Measurements from ENCODE around the gene EIF4G3. TPM values are rescaled to one million over a fixed set of nuclear protein-coding genes. Genes with fewer than 3 reads are reported as not detected.
A peak's percentile ranks its signal among the peaks of the same experiment; 100 is the strongest.
"Not testable (repeated sequence)": the region's sequence is repeated elsewhere in the genome, so short reads cannot be mapped to it uniquely, and the experiment has no call there.

Gene EIF4G3
- total RNA-seq, 1 experiment from 2014 or later: 30.9 TPM

- DNase-seq (ENCODE audit: low spot score): no peak
- in situ Hi-C loops (cut with HindIII; ENCODE audit: low sequenced_read_pairs): no loop called here
These were observed 58.5 kb downstream of the EIF4G3 start for GRCh38 chr1:21118167-21118566.

DNA sequence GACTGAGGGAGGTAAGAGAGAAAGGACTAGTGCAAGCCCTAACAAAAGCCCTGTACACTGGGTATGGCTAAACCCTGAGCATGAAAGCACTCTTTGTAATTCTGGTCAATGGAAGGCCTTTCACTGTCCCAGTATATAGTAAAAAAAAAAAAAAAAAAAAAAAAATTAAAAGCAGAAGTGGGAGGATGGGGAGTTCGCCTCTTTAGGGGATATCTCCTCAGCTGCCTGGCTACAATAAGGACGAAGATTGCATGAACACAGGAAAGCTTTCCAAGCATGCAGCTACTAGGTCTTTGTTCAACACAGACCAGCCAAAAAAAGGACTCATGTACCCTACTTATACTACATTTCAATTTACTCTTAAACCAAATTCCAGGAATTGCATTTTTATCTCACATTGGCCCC, 59.1 kb downstream of the EIF4G3 start:
- in situ Hi-C loops (cut with HindIII; ENCODE audit: low sequenced_read_pairs): no loop called here
- peak; percentile 6 for DNase-seq (ENCODE audit: low spot score)

- in situ Hi-C loops (cut with HindIII; ENCODE audit: low sequenced_read_pairs): no loop called here
These were observed 59.5 kb downstream of the EIF4G3 start for GRCh38 chr1:21117159-21117558.

GRCh38 chr1:21115098-21115760, 61.5 kb downstream of the EIF4G3 start:
- in situ Hi-C loops (cut with HindIII; ENCODE audit: low sequenced_read_pairs): no loop called here
- DNase-seq (ENCODE audit: low spot score): no peak

More at GRCh38 chr1:21117159-21117558, 59.5 kb downstream of the EIF4G3 start:
- no peak for DNase-seq (ENCODE audit: low spot score)

DNA sequence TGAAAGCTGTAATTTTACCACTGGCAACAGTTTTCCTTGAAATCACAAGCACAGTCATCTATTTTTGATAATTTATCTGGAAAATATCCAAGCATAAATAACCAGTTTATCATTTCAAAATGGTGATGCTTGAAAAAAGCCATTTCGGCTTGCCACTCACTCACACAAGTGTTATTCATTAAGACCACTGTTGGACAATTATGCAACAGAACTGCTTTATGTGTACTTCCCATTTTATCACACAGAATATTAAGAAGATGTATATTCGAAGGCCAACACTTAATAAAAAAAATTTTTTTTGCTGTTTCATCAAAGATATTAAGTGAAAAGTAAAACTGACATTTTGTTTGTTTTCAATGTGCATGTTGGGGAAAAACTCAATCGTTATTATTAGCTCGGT, 62.3 kb downstream of the EIF4G3 start:
- in situ Hi-C loops (cut with HindIII; ENCODE audit: low sequenced_read_pairs): no loop called here

DNA sequence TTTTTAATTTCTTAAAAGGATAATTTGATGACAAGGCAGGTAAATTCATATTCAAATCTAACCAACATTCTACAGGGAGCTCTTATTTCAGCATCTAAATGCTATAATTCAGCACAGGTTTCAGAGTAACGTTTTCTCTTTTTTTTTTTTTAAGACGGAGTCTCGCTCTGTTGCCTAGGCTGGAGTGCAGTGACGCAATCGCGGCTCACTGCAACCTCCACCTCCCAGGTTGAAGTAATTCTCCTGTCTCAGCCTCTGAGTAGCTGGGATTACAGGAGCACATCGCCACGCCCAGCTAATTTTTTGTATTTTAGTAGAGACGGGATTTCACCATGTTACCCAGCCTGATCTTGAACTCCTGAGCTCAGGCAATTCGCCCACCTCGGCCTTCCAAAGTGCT, 66.5 kb downstream of the EIF4G3 start:
- in situ Hi-C loops (cut with HindIII; ENCODE audit: low sequenced_read_pairs): no loop called here

More for the DNA sequence above, 62.3 kb downstream of the EIF4G3 start:
- DNase-seq (ENCODE audit: low spot score): no peak

GRCh38 chr1:21106709-21107108, 70.0 kb downstream of the EIF4G3 start:
- in situ Hi-C loops (cut with HindIII; ENCODE audit: low sequenced_read_pairs): no loop called here
- DNase-seq (ENCODE audit: low spot score): no peak

More for the DNA sequence above, 66.5 kb downstream of the EIF4G3 start:
- no peak for DNase-seq (ENCODE audit: low spot score)

- in situ Hi-C loops (cut with HindIII; ENCODE audit: low sequenced_read_pairs): no loop called here
These were observed 70.5 kb downstream of the EIF4G3 start for GRCh38 chr1:21106238-21106637.

GRCh38 chr1:21105807-21106206, 70.9 kb downstream of the EIF4G3 start:
- in situ Hi-C loops (cut with HindIII; ENCODE audit: low sequenced_read_pairs): no loop called here
- no peak for DNase-seq (ENCODE audit: low spot score)

More at GRCh38 chr1:21106238-21106637, 70.5 kb downstream of the EIF4G3 start:
- no peak for DNase-seq (ENCODE audit: low spot score)

- in situ Hi-C loops (cut with HindIII; ENCODE audit: low sequenced_read_pairs): no loop called here
- no peak for DNase-seq (ENCODE audit: low spot score)
These were observed 72.0 kb downstream of the EIF4G3 start for GRCh38 chr1:21104683-21105082.

GRCh38 chr1:21100481-21100921, 76.2 kb downstream of the EIF4G3 start:
- in situ Hi-C loops (cut with HindIII; ENCODE audit: low sequenced_read_pairs): no loop called here
- DNase-seq (ENCODE audit: low spot score): no peak

DNA sequence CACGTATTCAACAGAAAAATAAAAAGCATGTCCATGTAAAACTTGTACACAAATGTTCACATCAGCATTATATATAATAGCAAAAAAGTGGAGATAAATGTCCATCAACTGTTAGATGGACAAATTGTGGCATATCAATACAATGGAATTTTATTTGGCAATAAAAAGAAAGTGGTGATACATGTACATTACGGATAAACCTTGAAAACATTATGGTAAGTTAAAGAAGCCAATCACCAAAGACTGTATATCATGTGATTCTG, 76.9 kb downstream of the EIF4G3 start:
- DNase-seq (ENCODE audit: low spot score): no peak
- in situ Hi-C loops (cut with HindIII; ENCODE audit: low sequenced_read_pairs): no loop called here

GRCh38 chr1:21099034-21099868, 77.4 kb downstream of the EIF4G3 start:
- in situ Hi-C loops (cut with HindIII; ENCODE audit: low sequenced_read_pairs): no loop called here
- DNase-seq (ENCODE audit: low spot score): no peak

- no peak for DNase-seq (ENCODE audit: low spot score)
- in situ Hi-C loops (cut with HindIII; ENCODE audit: low sequenced_read_pairs): no loop called here
These were observed 78.3 kb downstream of the EIF4G3 start for GRCh38 chr1:21098186-21098915.

DNA sequence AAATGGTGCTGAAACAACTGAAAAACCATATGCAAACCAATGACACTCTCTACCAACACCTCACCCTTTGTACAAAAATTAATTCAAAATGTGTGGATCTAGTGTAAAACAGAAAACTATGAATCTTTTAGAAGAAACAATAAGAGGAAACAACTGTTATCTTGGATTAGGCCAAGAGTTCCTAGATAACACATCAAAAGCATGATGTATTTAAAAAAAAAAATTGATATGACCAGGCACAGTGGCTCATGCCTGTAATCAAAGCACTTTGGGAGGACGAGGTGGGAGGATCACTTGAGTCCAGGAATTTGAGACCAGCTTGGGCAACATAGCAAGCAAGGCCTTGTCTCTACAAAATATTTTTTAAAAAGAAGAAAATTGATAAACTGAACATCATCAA, 79.0 kb downstream of the EIF4G3 start:
- in situ Hi-C loops (cut with HindIII; ENCODE audit: low sequenced_read_pairs): no loop called here
- DNase-seq (ENCODE audit: low spot score): no peak

GRCh38 chr1:21095976-21096375, 80.7 kb downstream of the EIF4G3 start:
- in situ Hi-C loops (cut with HindIII; ENCODE audit: low sequenced_read_pairs): no loop called here
- no peak for DNase-seq (ENCODE audit: low spot score)

DNA sequence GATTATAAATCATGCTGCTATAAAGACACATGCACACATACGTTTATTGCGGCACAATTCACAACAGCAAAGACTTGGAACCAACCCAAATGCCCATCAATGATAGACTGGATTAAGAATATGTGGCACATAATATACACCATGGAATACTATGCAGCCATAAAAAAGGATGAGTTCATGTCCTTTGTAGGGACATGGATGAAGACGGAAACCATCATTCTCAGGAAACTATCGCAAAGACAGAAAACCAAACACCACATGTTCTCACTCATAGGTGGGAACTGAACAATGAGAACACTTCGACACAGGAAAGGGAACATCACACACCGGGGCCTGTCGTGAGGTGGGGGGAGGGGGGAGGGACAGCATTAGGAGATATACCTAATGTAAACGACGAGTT, 82.4 kb downstream of the EIF4G3 start:
- in situ Hi-C loops (cut with HindIII; ENCODE audit: low sequenced_read_pairs); DNase-seq (ENCODE audit: low spot score): not testable (repeated sequence)

DNA sequence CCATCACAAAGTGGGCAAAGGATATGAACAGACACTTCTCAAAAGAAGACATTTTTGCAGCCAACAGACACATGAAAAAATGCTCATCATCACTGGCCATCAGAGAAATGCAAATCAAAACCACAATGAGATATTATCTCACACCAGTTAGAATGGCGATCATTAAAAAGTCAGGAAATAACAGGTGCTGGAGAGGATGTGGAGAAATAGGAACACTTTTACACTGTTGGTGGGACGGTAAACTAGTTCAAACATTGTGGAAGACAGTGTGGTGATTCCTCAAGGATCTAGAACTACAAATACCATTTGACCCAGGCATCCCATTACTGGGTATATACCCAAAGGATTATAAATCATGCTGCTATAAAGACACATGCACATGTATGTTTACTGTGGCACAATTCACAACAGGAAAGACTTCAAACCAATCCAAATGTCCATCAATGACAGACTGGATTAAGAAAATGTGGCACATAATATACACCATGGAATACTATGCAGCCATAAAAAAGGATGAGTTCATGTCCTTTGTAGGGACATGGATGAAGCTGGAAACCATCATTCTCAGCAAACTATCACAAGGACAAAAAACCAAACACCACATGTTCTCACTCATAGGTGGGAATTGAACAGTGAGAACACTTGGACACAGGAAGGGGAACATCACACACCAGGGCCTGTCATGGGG, 83.3 kb downstream of the EIF4G3 start:
- in situ Hi-C loops (cut with HindIII; ENCODE audit: low sequenced_read_pairs): not testable (repeated sequence)

GRCh38 chr1:21092545-21092944, 84.2 kb downstream of the EIF4G3 start:
- in situ Hi-C loops (cut with HindIII; ENCODE audit: low sequenced_read_pairs): not testable (repeated sequence)

More for the DNA sequence above, 83.3 kb downstream of the EIF4G3 start:
- not testable (repeated sequence) for DNase-seq (ENCODE audit: low spot score)

More at GRCh38 chr1:21092545-21092944, 84.2 kb downstream of the EIF4G3 start:
- DNase-seq (ENCODE audit: low spot score): not testable (repeated sequence)

Measured in G401 (cell line).